ENCODE results near the gene TXNIP.

TXNIP gene

GRCh38 chr1:145985502-145986439 is 10.6 kb downstream of the TXNIP start:
- no peak for DNase-seq (ENCODE audit: low read depth in 2 of 2)

- DNase-seq (ENCODE audit: low read depth in 2 of 2), result no peak
Observed at GRCh38 chr1:145985129-145985501, 11.3 kb downstream of the TXNIP start.

- no peak for DNase-seq (ENCODE audit: low read depth in 2 of 2)
Observed at GRCh38 chr1:145983960-145984830, 12.2 kb downstream of the TXNIP start.

- no peak for DNase-seq (ENCODE audit: low read depth in 2 of 2)
Observed at GRCh38 chr1:145983206-145983675, 13.1 kb downstream of the TXNIP start.

- DNase-seq (ENCODE audit: low read depth in 2 of 2), result no peak
Observed at GRCh38 chr1:145982010-145982723, 14.2 kb downstream of the TXNIP start.

- no peak for DNase-seq (ENCODE audit: low read depth in 2 of 2)
Observed at GRCh38 chr1:145980457-145980994, 15.9 kb downstream of the TXNIP start.

GRCh38 chr1:145979746-145980456 is 16.5 kb downstream of the TXNIP start:
- no peak for DNase-seq (ENCODE audit: low read depth in 2 of 2)

- DNase-seq (ENCODE audit: low read depth in 2 of 2), result peak in 1 of 2 donors; percentile 74
Observed at GRCh38 chr1:145978854-145979745, 17.3 kb downstream of the TXNIP start.

GRCh38 chr1:145978471-145978853 is 17.9 kb downstream of the TXNIP start:
- DNase-seq (ENCODE audit: low read depth in 2 of 2), result no peak

GRCh38 chr1:145977486-145978470 is 18.6 kb downstream of the TXNIP start:
- peak in 1 of 2 donors; percentile 63 for DNase-seq (ENCODE audit: low read depth in 2 of 2)

GRCh38 chr1:145977016-145977415 is 19.4 kb downstream of the TXNIP start:
- DNase-seq (ENCODE audit: low read depth in 2 of 2), result no peak

- DNase-seq (ENCODE audit: low read depth in 2 of 2), result no peak
Observed at GRCh38 chr1:145975216-145975615, 21.2 kb downstream of the TXNIP start.

GRCh38 chr1:145974721-145975120 is 21.7 kb downstream of the TXNIP start:
- no peak for DNase-seq (ENCODE audit: low read depth in 2 of 2)

- no peak for DNase-seq (ENCODE audit: low read depth in 2 of 2)
Observed at GRCh38 chr1:145972580-145972979, 23.8 kb downstream of the TXNIP start.

GRCh38 chr1:145967288-145967687 is 29.1 kb downstream of the TXNIP start:
- no peak for DNase-seq (ENCODE audit: low read depth in 2 of 2)

- DNase-seq (ENCODE audit: low read depth in 2 of 2), result no peak
Observed at GRCh38 chr1:145965119-145965744, 31.1 kb downstream of the TXNIP start.

GRCh38 chr1:145964328-145965118 is 31.9 kb downstream of the TXNIP start, which contains the start of the genes ANKRD34A and POLR3GL:
Gene ANKRD34A (minus strand): TSS chr1:145964575. CDS start chr1:145961759, 2,816 bp downstream.
Gene POLR3GL (plus strand): TSS chr1:145964690. CDS start chr1:145974866, 10,176 bp downstream.
- peak; percentile 76 to 87 for DNase-seq (ENCODE audit: low read depth in 2 of 2)
